Activated CD4-positive, alpha-beta T cell treated with anti-CD3 and anti-CD28 coated beads for 48 hours (primary cell): ENCODE measurements around the gene LDLRAD4.

Experiments used
- DNase-seq: peaks from one replicate; pipeline ENCODE4 v3.0.0-alpha.2; 2020

Gene LDLRAD4

GRCh38 chr18:13500869-13501542, 282.4 kb downstream of the LDLRAD4 start:
- DNase-seq: no peak

DNA sequence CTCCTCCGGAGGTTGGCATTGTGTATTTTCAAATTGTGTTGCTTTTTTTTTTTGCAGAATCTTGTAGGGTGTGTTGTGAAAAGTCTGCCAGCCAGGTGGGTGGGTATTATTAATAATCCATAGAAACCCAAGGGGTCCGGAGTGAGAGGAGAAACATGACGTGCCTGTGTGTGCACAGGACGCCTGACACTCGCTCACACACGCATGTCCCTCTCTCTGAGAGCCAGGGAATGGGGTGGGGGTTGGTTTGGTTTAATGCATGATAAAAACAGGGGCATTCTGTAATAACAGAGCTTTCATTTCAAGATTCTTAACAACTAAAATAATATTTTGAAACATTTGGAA, 283.0 kb downstream of the LDLRAD4 start:
- DNase-seq: no peak

- peak; percentile 54 for DNase-seq
Measured at GRCh38 chr18:13501891-13502290, 283.3 kb downstream of the LDLRAD4 start.

DNA sequence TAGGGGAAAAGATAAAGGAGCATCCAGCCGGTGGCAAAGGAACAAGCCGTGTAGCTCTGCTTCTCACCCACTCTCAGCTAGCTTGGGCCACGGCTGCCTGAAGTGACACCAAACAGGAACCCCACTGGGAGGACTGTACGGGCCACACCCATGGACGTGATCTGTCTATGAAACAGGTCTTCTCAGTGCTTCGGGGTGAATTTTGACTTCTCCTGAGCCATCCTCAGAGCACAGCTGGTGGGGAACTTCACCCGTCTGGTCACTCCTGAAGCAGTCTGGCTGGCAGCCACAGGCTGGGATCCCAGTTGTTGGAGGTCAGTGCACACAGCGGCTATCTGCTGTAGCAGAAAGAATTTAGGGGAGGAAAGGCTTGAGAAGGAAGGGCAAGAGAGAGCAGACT, 284.0 kb downstream of the LDLRAD4 start:
- DNase-seq: no peak

DNA sequence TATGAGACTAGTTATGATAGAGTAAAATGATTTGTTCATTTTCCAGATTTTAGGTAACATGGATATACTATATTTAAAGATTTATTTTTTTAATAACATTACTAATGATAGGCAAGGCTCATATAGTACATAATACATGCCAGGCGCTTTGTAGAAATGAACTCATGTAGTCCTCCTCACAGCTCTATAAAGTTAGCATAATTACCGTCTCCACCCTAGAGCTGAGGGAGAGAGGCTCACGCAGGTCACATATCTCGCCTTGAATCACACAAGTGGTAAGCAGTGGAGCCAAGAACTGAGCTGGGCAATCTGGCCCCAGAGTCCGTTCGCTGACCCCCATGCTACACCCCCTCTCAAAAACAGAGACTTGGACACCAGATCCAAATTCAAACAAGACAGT, 285.3 kb downstream of the LDLRAD4 start:
- DNase-seq: no peak

GRCh38 chr18:13505780-13506345, 287.3 kb downstream of the LDLRAD4 start:
- no peak for DNase-seq

DNA sequence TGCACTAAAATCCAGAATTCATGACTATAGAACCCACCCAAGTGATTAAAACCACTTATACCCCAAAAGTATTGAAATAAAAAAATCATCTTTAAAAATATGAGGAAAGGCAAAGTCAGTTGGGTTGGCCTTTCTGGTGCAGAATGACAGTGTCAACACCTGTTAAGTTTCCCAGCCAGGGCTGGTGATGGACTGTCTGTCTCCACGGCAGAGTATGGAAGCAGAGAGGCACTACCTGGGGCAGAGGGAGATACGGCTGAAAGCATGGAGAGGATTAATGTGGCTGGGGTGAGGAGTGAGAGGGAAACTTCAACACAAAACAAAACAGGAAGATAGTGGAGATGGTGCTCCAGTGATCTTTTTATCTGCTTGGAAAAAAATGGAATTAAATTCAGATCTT, 292.0 kb downstream of the LDLRAD4 start:
- DNase-seq: no peak

DNA sequence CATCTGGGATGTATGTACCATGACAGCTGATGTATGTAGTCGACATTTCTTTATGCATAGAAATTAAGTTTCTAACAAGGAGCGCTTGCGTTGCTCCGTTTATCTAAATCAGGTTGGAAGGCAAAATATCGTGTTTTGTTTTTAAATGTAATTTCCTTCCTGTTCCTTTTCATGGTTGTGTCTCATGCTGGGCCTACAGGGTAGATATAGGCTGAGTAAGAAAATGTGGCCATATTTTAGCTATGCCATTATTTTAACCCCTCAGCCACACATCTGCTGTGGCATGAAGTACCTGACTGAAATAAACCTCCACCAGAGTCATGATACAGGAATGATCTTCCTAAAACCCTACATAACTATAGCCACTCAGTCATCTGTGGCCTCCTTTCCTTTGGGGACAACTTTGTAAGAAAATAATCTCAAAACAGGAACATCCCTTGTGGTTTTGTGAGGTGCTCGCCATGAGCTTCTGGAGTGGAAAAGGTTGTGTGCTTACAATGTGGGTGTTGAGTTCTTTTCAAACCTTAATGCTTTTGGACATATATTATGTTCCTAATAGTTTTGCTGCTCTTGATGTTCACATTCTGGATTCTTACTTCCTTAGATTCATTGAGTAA, 293.5 kb downstream of the LDLRAD4 start:
- no peak for DNase-seq

DNA sequence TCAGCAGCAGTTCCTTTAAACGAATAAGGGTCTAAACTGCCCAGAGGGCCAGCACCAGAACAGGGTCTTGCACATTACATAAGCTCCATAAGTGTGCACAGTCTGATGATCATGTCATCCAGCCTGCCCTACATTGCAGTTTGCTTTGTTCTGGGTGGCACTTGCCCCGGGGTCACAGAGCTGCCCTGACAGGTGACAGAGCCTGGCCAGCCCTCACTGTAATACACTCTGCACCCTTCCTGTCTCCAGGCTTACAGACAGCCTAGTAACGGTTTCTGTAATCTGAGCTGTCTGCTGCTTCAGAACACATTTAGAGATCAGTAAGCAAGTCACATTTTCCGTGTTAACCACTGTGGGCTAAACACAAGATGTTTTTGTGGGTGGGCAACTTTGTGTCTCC, 294.5 kb downstream of the LDLRAD4 start:
- peak; percentile 11 for DNase-seq

DNA sequence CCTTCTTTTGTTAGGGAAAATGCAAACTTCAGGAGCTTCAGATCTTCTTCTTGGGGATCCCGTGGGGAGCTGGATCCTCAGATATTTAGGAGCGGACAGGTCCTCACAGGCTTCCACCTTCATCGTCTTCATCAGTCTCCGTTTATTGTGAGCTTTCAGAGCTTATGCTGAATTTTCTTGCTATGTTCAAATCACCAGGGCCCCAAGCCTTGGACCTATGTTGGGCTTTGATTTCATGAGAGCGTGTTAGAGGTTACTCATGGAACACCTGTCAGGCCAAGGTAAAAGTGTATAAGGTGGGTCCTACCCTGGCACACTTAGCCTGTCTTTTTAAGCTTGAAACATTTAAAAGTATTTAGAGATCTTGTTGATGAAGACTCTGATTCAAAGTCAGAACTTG, 294.9 kb downstream of the LDLRAD4 start:
- no peak for DNase-seq

- DNase-seq: no peak
Measured at GRCh38 chr18:13514558-13514957, 296.0 kb downstream of the LDLRAD4 start.

- DNase-seq: no peak
Measured at GRCh38 chr18:13516855-13517254, 298.3 kb downstream of the LDLRAD4 start.

- no peak for DNase-seq
Measured at GRCh38 chr18:13517369-13517768, 298.8 kb downstream of the LDLRAD4 start.

DNA sequence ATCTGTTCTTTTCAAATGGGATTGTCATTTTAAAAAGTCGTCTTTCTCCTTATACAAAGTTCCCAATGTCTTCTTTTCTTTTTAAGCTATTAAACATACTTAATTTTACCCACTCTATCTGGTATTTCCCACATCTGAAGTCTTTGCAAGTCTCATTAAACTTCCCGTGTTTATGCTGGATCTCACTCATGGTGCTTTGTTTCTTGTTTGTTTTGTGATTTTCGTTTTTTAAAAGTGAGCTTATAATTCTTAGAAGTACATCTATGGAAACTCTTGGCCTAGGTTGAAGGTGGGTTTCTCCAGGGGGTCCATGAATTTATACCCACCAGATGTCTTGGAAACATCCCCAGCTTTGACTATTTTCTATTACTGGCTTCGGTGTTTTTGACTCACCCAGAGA, 299.8 kb downstream of the LDLRAD4 start:
- DNase-seq: no peak

GRCh38 chr18:13520306-13520705, 301.7 kb downstream of the LDLRAD4 start:
- DNase-seq: no peak

DNA sequence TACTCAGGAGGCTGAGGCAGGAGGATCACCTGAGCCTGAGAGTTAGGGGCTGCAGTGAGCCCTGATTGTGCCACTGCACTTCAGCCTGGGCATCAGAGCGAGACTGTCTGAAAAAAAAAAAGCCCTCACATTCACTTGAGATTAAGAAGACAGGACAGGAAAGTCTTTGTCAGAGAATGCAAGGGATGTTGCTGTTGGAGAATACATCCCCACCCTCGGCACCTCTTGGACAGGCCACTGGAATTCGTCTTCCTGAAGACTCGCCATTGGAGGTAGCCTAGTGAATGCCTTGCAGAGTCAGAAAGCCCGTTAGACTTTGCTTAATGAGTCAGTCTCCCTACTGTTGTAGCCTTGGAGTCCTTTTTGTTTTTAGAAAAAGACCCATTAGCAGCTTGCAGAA, 302.2 kb downstream of the LDLRAD4 start:
- no peak for DNase-seq

- no peak for DNase-seq
Measured at GRCh38 chr18:13521418-13521817, 302.9 kb downstream of the LDLRAD4 start.

GRCh38 chr18:13522256-13522655, 303.7 kb downstream of the LDLRAD4 start:
- DNase-seq: no peak

DNA sequence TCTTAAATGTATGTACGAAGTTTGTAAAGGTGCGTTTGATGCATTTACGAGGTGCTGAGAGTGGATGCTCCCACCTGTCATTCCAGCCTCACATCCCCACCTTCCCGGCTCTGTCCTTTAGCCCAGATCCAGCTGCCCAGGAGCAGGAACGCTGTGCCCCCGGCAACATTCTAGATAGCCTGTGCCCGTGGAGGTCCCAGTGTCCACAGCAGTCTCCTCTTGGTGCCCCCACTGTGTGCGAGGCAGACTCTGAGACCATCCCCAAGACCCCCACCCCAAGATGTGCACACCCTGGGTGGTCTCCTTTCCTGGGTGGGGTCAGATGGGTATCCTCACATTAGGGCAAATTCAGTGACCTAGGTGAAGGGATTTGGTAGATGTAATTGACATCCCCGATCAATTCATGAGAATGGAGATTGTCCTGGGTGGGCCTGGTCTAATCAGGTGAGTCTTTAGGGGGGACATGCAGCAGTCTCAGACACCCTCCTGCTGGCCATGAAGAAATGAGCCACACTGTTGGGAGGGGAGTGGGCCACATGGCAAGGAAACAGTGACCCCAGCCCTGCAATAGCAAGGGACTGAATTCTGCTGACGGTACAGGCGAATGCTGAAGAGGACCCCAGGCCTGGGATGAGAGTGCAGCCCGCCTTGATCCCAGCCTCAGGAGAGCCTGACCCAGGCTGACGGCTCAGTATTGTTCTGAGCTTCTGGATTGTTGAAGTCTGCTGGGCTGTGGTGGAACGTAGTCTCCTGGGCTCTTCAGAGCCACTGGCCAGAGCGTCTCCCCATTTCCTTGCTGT, 304.5 kb downstream of the LDLRAD4 start:
- no peak for DNase-seq

DNA sequence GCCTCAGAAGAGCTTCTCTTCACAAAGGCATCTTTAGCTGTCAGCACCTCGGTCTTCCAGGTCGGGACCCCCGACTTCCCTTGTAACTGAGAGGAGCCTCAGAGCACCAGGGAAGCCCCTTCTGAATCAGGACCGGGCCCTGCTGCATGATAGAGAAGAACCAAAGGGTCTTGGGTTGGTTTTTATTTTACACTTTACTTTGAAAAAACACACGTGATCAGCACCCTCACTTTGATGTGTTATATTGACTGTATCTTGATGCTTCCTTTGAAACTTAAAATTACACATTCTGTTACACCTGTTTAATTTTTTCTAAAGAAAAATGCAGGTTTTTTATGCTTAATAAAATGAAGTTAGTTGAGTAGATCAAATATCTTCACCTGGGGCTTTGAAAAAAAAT, 305.5 kb downstream of the LDLRAD4 start:
- DNase-seq: no peak

DNA sequence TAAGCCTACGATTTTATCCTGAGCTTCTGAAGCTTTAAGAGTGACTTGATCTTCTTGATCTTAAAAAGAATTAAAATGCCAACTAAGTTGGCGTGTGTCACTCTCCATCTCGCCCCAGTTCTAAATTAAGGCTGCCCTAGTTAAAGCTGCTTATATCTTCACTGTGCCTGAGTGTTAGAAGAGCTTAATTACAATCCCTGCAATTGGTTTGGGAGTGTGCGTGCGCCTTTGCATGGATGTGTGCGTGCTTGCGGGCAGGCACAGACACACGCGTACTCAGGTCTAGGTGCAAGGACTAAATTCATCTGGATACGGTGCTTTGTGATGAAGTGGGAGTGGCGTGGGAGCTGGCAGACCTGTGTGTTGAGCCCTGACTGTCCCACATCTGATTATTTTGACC, 306.3 kb downstream of the LDLRAD4 start:
- DNase-seq: no peak

DNA sequence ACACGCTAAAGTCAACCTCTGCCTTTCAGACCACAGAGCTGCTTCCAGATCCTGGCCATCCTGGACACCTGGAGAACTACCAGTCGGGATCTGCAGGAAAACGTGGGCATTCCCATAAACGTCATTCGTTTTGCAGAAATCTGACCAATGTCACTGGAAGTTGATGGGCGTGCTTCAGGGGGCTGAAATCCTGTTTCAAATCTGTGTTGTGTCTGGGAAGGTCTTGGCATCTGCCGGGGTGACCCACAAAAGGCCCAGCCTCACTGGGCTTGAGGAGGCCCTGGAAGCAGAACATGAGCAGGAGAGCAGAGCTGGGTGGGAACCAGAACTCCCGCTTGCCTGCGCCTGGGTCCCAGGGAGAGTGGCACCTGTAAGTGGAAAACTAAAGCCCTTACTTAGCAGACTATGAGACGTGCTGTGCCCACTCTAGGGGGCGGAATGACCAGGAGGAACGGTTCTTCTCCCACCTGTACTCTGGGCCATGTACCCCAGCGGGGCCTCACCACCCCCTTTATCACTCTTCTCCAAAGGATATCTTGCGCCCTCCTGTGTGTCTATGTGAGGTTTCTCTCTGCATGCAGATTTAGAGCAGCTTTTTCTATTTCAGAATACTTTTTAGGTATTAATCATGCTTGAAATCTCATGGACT, 306.9 kb downstream of the LDLRAD4 start:
- no peak for DNase-seq

DNA sequence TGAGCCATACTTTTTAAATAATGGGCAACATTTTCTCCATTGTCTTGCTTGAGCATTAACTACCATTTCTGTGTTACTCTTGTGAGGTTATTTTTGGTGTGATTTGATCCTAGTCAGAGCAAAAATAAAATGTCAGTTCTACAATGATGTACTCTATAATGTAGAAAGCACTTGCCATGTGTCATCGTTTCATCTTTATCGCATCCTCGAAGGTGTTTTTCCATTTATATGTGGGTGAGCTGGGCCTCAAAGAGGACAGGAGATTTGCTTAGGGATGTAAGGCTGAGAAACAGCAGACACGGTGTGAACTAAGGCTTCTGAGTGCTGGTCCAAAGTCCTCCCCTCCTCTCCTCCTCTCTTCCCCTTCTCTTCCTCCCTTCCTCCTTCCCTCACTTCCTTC, 308.0 kb downstream of the LDLRAD4 start:
- no peak for DNase-seq
